ENCODE measurements around the gene BAHCC1.

BAHCC1 gene

GRCh38 chr17:81482673-81483072 is 87.4 kb downstream of the BAHCC1 start:
- H3K27ac Mint-ChIP-seq, result no peak overlapping the region
- peaks cover 30% of the 10 kb centered on the region for H3K27me3 Mint-ChIP-seq (ENCODE audit: low read depth)
- H3K9me3 Mint-ChIP-seq, result no peaks in the 10 kb centered on the region
- no peak for DNase-seq (ENCODE audit: low spot score)
- peaks cover 8% of the 10 kb centered on the region for H3K4me1 Mint-ChIP-seq (ENCODE audit: low read depth)
- H3K4me3 Mint-ChIP-seq, result peak overlapping the region; percentile 51
- H3K36me3 Mint-ChIP-seq (ENCODE audit: low read depth), result no peaks in the 10 kb centered on the region

- peaks cover 8% of the 10 kb centered on the region for H3K4me1 Mint-ChIP-seq (ENCODE audit: low read depth)
- no peak overlapping the region for H3K27ac Mint-ChIP-seq
- H3K9me3 Mint-ChIP-seq, result no peaks in the 10 kb centered on the region
- no peak overlapping the region for H3K4me3 Mint-ChIP-seq
- peaks cover 30% of the 10 kb centered on the region for H3K27me3 Mint-ChIP-seq (ENCODE audit: low read depth)
- no peak for DNase-seq (ENCODE audit: low spot score)
- no peaks in the 10 kb centered on the region for H3K36me3 Mint-ChIP-seq (ENCODE audit: low read depth)
Observed at GRCh38 chr17:81483085-81483861, 88.0 kb downstream of the BAHCC1 start.

GRCh38 chr17:81483862-81484194 is 88.6 kb downstream of the BAHCC1 start:
- no peaks in the 10 kb centered on the region for H3K36me3 Mint-ChIP-seq (ENCODE audit: low read depth)
- H3K27me3 Mint-ChIP-seq (ENCODE audit: low read depth), result peaks cover 30% of the 10 kb centered on the region
- H3K4me1 Mint-ChIP-seq (ENCODE audit: low read depth), result peaks cover 8% of the 10 kb centered on the region
- H3K4me3 Mint-ChIP-seq, result no peak overlapping the region
- DNase-seq (ENCODE audit: low spot score), result no peak
- no peaks in the 10 kb centered on the region for H3K9me3 Mint-ChIP-seq
- H3K27ac Mint-ChIP-seq, result no peak overlapping the region

GRCh38 chr17:81484195-81484979 is 89.1 kb downstream of the BAHCC1 start:
- peaks cover 29% of the 10 kb centered on the region for H3K27me3 Mint-ChIP-seq (ENCODE audit: low read depth)
- peak; percentile 90 for DNase-seq (ENCODE audit: low spot score)
- peaks cover 8% of the 10 kb centered on the region for H3K4me1 Mint-ChIP-seq (ENCODE audit: low read depth)
- no peaks in the 10 kb centered on the region for H3K9me3 Mint-ChIP-seq
- H3K36me3 Mint-ChIP-seq (ENCODE audit: low read depth), result no peaks in the 10 kb centered on the region
- no peak overlapping the region for H3K27ac Mint-ChIP-seq
- no peak overlapping the region for H3K4me3 Mint-ChIP-seq

- peak; percentile 32 for DNase-seq (ENCODE audit: low spot score)
- H3K4me3 Mint-ChIP-seq, result peak overlapping the region; percentile 22
- H3K27me3 Mint-ChIP-seq (ENCODE audit: low read depth), result peaks cover 15% of the 10 kb centered on the region
- H3K27ac Mint-ChIP-seq, result peak overlapping the region; percentile 75
- peaks cover 10% of the 10 kb centered on the region for H3K4me1 Mint-ChIP-seq (ENCODE audit: low read depth)
- no peaks in the 10 kb centered on the region for H3K36me3 Mint-ChIP-seq (ENCODE audit: low read depth)
- no peaks in the 10 kb centered on the region for H3K9me3 Mint-ChIP-seq
Observed at GRCh38 chr17:81486199-81486810, 91.0 kb downstream of the BAHCC1 start.

GRCh38 chr17:81487089-81487486 is 91.8 kb downstream of the BAHCC1 start:
- DNase-seq (ENCODE audit: low spot score), result no peak
- Mint-ChIP-seq H3K27me3 (ENCODE audit: low read depth) (peaks cover 12% of the 10 kb centered on the region), H3K36me3 (ENCODE audit: low read depth) (no peaks in the 10 kb centered on the region), H3K4me3 (peak overlapping the region; percentile 63), H3K9me3 (no peaks in the 10 kb centered on the region), H3K27ac (no peak overlapping the region), H3K4me1 (ENCODE audit: low read depth) (peaks cover 10% of the 10 kb centered on the region)

GRCh38 chr17:81487487-81488275 is 92.4 kb downstream of the BAHCC1 start:
- H3K9me3 Mint-ChIP-seq, result no peaks in the 10 kb centered on the region
- H3K4me3 Mint-ChIP-seq, result peak overlapping the region; percentile 63
- peak overlapping the region; percentile 68 for H3K27ac Mint-ChIP-seq
- H3K4me1 Mint-ChIP-seq (ENCODE audit: low read depth), result peaks cover 10% of the 10 kb centered on the region
- peak; percentile 79 for DNase-seq (ENCODE audit: low spot score)
- H3K36me3 Mint-ChIP-seq (ENCODE audit: low read depth), result no peaks in the 10 kb centered on the region
- peaks cover 10% of the 10 kb centered on the region for H3K27me3 Mint-ChIP-seq (ENCODE audit: low read depth)

- H3K4me1 Mint-ChIP-seq (ENCODE audit: low read depth), result peaks cover 8% of the 10 kb centered on the region
Observed at GRCh38 chr17:81488276-81488860, 93.1 kb downstream of the BAHCC1 start.

GRCh38 chr17:81489012-81489997 is 94.0 kb downstream of the BAHCC1 start:
- H3K9me3 Mint-ChIP-seq, result no peaks in the 10 kb centered on the region
- H3K27ac Mint-ChIP-seq, result peak overlapping the region; percentile 73
- DNase-seq (ENCODE audit: low spot score), result no peak
- H3K27me3 Mint-ChIP-seq (ENCODE audit: low read depth), result peaks cover 5% of the 10 kb centered on the region
- H3K36me3 Mint-ChIP-seq (ENCODE audit: low read depth), result no peaks in the 10 kb centered on the region
- H3K4me1 Mint-ChIP-seq (ENCODE audit: low read depth), result peaks cover 8% of the 10 kb centered on the region
- peak overlapping the region; percentile 61 for H3K4me3 Mint-ChIP-seq

More at GRCh38 chr17:81488276-81488860, 93.1 kb downstream of the BAHCC1 start:
- Mint-ChIP-seq H3K36me3 (ENCODE audit: low read depth) (no peaks in the 10 kb centered on the region), H3K27me3 (ENCODE audit: low read depth) (peaks cover 5% of the 10 kb centered on the region), H3K9me3 (no peaks in the 10 kb centered on the region), H3K4me3 (no peak overlapping the region), H3K27ac (no peak overlapping the region)
- DNase-seq (ENCODE audit: low spot score), result no peak

GRCh38 chr17:81489998-81490992 is 95.0 kb downstream of the BAHCC1 start:
- H3K9me3 Mint-ChIP-seq, result no peaks in the 10 kb centered on the region
- peaks cover 5% of the 10 kb centered on the region for H3K27me3 Mint-ChIP-seq (ENCODE audit: low read depth)
- no peaks in the 10 kb centered on the region for H3K36me3 Mint-ChIP-seq (ENCODE audit: low read depth)
- no peak for DNase-seq (ENCODE audit: low spot score)
- H3K4me3 Mint-ChIP-seq, result peak overlapping the region; percentile 61
- peaks cover 16% of the 10 kb centered on the region for H3K4me1 Mint-ChIP-seq (ENCODE audit: low read depth)
- H3K27ac Mint-ChIP-seq, result no peak overlapping the region

- Mint-ChIP-seq H3K4me3 (no peak overlapping the region), H3K27ac (no peak overlapping the region), H3K36me3 (ENCODE audit: low read depth) (no peaks in the 10 kb centered on the region), H3K4me1 (ENCODE audit: low read depth) (peaks cover 13% of the 10 kb centered on the region), H3K27me3 (ENCODE audit: low read depth) (peaks cover 8% of the 10 kb centered on the region), H3K9me3 (no peaks in the 10 kb centered on the region)
- DNase-seq (ENCODE audit: low spot score), result no peak
Observed at GRCh38 chr17:81491181-81491581, 95.9 kb downstream of the BAHCC1 start.

Measured in T-helper 2 cell treated with Interferon-gamma antibody and Interleukin-4, amounts not matched to agents 5 μg/mL and 100 μg/mL, for 36 hours (primary cell).